ENCODE measurements around the gene USP24.

DNA sequence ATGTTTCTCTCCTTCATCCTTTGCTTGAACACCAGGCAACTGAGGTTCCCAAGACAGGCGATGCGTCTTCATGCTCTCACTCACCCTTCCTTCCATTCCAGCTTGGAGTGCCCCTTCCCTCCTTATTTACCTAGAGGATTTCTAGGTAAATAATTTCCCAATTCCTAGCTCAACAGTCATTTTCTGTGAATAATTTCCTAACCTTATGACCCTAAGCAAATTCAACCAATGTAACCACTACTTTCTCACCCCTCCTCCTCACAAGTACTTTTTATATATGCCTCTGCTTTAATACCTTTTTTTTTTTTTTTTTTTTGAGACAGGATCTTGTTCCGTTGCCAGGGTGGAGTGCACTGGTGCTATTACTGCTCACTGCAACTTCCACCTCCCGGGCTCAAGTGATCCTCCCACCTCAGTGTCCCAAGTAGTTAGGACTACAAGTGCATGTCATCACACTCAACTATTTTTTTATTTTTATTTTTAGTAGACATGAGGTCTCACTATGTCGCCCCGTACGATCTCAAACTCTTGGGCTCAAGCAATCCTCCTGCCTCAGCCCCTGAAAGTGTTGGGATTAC is 86.7 kb downstream of the USP24 start:
- TF ChIP-seq, protein P1, sequence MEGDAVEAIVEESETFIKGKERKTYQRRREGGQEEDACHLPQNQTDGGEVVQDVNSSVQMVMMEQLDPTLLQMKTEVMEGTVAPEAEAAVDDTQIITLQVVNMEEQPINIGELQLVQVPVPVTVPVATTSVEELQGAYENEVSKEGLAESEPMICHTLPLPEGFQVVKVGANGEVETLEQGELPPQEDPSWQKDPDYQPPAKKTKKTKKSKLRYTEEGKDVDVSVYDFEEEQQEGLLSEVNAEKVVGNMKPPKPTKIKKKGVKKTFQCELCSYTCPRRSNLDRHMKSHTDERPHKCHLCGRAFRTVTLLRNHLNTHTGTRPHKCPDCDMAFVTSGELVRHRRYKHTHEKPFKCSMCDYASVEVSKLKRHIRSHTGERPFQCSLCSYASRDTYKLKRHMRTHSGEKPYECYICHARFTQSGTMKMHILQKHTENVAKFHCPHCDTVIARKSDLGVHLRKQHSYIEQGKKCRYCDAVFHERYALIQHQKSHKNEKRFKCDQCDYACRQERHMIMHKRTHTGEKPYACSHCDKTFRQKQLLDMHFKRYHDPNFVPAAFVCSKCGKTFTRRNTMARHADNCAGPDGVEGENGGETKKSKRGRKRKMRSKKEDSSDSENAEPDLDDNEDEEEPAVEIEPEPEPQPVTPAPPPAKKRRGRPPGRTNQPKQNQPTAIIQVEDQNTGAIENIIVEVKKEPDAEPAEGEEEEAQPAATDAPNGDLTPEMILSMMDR (IDR thresholded peaks at IDR 0.05), result no peak
- no peak for TF ChIP-seq POLR2A (IDR thresholded peaks at IDR 0.05)

Data from lower leg skin (tissue), 3 donors.